Midbrain (tissue), 1 donor: ENCODE results near the gene PRXL2A.

Experiments used
- DNase-seq: peaks from one replicate; lab custom pipeline; 2025; lab: John Stamatoyannopoulos, UW

Gene PRXL2A

DNA sequence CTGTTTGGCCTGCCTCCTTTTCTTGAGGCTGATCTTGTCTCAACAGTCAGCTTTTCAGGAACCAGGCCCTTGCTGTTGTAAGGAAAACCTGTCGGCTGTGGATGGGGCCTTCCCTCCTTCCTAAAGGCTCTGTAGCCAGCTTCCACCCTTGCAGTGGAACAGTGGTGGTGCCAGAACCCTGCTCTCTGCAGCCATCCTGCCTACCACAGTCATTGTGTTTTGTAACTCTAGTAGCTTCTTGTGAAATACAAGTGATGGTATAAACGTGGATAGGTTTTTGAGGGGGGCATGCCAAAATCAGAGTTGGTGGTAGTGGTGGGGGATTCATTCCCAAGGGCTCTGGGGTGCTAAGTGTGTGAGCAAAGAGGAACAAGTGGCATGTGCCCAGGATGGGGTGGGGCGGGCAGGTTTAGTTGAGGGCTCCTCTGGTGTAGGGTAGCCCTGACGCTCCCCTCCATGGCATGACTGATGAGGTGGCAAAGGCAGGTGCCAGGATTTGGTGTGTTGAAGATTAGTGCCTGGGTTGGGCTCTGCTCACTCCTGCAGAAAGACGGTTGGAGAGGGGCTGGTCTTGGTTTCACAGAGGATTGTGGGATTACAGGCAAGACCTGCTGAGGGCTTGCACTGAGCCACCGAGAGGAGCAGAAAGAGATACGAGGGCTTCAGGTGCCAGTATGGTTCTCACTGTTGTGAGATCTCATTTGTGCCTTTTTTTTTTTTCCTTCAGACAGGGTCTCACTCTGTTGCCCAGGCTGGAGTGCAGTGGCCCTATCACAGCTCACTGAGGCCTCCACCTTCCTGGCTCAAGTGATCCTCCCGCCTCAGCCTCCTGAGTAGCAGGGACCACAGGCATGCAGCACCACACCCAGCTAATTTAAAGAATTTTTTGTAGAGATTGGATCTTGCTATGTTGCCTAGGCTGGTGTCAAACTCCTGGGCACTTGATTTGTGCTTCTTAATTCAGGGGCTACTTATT lies 53.1 kb downstream of the PRXL2A start:
- DNase-seq = no peak

DNA sequence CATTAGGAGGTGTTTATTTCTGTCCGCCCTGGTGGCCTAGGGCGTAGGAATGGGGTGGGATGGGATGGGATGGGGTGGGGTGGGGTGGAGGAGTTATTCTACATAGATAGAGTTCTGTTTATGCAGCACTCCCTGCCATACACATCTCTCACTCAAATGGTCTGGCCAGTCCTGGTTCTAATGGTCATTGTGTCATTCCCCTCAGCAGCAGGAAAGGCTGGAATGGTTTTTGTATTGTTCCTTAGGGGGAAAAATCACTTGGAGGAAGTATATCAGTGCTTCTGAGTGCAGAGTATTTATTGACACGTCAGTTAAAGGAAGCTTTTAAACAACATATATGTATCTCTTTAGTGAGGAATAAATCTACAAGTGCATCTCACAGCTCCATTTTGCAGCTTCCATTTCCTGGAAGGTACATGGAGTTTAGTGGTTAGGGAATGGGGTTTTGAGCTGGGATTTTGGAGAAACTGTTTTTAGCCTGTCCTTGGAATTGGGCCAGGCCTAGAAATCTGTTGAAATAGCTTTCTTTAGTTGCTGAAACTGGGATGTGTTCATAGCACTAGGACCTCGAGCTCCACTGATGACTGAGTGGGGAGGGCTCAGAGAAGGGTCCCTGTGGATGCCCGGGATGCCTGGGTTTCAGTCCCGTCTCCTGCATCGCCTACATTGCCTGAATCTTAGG lies 54.1 kb downstream of the PRXL2A start:
- DNase-seq = peak; percentile 29

DNA sequence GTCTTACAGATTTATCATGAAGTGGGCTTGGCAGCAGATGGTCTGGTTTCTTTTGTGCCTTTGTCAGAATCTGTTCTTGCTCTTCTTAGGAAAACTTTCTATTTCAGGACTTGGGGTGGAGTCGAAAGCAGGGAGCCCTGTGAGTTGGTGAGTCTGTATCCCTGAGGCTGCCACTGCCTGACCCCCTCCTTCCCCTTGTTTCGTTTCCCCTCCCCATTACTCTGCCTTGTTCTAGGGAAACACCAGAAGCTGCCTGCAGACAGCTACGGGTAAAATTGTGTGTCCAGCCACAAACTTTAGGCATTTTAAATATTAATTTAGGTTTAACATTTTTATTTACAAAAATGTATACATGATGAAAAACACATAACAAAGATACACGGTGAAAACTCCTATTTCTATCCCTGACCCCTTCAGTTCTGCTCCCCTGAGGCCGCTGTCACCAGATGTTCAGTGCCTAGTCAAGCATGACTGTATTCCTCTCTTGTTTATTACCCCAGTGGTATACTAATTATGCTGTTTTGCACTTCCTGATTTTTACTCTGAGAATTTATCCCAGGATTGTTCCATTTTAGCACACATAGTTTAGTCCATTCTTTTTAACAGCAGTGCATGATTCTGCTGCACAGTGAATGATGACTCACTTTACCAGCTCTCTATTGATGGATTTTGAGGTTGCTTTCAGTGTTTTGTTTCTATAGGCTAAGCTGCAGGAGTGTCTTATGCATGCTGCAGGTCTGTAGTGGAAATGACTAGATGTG lies 54.8 kb downstream of the PRXL2A start:
- no peak for DNase-seq

DNA sequence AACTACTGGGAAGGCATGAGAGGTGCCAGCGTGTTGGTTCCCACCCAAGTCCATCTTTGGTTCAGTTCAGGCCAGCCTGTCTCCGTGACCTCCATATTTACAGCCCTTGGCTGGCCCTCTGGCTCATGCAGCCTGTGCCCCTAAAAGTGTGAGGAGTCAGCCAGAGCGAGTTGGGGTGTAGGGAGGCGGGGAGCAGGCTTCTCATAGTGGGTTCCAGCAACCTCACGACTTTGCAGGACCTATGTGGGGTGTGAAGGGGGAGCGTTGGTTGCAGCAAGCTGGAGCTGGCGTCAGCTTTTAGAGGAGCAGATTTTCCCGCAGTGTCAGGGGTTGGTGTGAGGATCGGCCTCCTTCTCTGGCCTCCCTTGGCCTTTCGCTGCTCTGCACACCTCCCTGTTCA lies 55.5 kb downstream of the PRXL2A start:
- DNase-seq = no peak

DNA sequence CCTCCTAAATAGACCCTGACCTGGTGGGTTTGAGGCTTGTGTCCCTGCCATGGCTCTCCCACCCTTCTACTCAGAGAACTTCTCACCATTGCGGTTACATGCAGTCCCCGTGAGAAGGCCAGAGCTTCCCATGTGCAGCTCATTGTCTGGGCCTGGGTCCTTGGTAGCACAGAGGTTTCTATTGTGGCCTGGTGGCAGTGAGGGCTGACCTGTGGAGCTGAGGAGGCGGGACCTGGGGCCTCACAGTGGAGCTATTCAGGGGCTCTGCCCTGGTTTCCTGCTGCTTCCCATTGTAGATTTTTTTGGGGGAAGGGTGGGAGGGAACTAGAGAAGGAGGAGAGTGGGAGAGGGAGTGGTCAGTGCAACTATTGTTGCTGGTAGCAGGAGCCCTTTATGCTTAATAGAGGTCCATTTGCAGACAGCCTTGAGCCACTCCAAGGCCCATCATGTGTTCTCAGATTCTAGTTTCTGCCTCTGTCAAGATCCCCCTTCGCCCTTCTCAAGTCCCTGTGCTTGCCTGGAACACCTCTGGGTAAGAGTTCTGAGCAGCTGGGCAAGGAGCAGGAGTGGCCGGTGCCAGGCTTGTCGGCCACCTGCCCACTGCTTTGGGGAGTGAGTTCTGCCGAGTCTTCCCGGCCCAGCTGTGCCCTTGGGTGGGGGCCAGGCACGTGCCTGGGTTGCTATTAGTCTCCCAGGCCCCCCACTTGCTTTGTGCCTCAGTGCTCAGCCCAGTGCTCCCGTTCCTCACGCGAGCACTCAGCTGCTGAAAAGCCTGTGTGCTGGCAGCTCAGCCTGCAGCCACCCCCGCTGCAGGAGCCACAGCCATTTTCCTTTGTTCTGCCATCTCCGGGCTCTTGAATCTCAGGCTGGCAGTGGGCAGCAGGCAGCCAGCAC lies 56.5 kb downstream of the PRXL2A start:
- DNase-seq = peak; percentile 67

GRCh38 chr10:80465451-80465835 lies 57.1 kb downstream of the PRXL2A start:
- DNase-seq = no peak

GRCh38 chr10:80465839-80466590 lies 57.7 kb downstream of the PRXL2A start:
- DNase-seq = no peak

DNA sequence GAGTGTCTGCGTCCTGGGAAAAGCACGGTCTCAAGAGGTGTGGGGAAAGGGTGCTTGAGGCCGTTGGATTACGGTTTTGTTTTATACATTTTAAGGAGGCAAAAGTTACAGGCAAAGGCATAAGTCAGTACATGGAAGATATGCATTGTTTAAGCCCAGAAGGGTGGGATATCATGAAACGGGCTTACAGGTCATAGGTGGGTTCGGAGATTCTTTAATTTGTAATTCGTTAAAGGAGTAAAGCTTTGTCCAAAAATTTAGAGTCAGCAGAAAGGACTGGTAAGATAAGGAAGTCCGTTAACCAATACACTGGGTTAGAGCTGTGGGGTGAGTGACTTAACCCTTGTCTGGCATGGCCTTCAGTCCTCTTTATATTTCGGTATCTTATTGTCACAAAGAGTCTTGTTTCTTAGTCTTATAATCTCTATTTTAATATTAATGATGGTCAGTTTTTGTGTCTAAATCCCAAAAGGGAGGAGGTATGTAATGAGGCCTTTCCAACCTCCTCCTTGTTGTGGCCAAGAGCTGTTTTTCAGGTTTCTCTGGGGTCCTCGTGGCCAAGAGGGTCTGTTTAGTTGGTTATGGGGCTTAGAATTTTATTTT lies 58.5 kb downstream of the PRXL2A start:
- no peak for DNase-seq

- peak; percentile 58 for DNase-seq
These were observed 59.7 kb downstream of the PRXL2A start for GRCh38 chr10:80468002-80468401.

- no peak for DNase-seq
These were observed 60.6 kb downstream of the PRXL2A start for GRCh38 chr10:80468806-80469421.

GRCh38 chr10:80470266-80470665 lies 61.9 kb downstream of the PRXL2A start:
- DNase-seq = no peak

GRCh38 chr10:80471001-80471400 lies 62.6 kb downstream of the PRXL2A start:
- DNase-seq = no peak

DNA sequence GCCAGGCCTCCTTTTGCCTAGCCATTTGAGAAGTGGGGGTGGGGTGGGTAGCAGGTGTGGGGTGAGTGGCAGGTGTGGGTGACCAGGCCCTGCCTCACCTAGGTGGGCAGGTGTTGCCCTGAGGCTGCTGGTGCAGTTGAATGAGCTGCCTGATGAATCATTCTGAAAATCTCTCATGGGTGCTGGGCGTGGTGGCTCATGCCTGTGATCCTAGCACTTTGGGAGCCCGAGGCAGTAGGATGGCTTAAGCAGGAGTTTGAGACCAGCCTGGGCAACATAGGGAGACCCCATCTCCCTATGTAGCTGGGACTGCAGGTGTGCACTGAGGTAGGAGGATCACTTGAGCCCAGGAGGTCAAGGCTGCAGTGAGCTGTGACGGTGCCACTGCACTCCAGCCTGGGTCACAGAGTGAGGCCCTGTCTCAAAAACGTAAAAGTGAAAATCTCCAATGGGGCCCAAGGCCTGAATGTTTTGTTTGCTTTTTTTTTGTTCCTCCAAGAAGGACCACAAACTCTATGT lies 63.4 kb downstream of the PRXL2A start:
- DNase-seq = no peak

- no peak for DNase-seq
These were observed 64.1 kb downstream of the PRXL2A start for GRCh38 chr10:80472234-80473095.

DNA sequence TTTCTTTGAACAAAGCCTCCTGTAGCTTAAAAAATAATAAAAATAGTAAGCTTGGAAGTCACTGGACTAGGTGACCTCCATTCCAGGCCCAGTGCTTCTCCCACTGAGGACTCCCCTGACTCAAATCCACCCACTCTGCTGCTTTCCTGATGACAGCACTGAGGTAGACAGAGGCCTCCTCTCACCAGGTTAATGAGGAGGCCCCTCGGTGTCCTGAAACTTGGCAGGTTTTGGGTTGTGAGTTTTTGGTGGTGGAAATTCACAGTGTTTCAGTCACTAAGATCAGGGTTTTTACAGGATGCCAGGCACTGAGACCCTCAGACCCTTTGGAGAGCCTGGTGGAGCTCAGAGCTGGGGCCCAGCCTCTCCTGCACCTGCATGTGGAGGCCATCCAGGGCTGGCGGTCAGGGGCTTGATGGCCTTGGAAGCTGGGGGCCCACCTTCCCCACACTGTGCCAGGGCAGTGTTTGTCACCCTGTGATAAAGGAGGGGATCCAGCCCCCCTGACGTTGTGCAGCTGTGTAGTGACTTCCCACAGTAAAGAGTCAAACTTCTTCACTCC lies 64.8 kb downstream of the PRXL2A start:
- DNase-seq = no peak

- no peak for DNase-seq
These were observed 65.6 kb downstream of the PRXL2A start for GRCh38 chr10:80473692-80474596.

- no peak for DNase-seq
These were observed 66.2 kb downstream of the PRXL2A start for GRCh38 chr10:80474597-80474910.
